Activated CD4-positive, CD25-positive, alpha-beta regulatory T cell treated with anti-CD3 and anti-CD28 coated beads, Interleukin-2, amount 50 U/mL, for 72 hours (primary cell): Measurements from ENCODE around the gene DCUN1D2.
"Not testable (repeated sequence)": the region's sequence is repeated elsewhere in the genome, so short reads cannot be mapped to it uniquely, and the experiment has no call there.

Experiments used
- DNase-seq: peaks from one replicate; pipeline ENCODE4 v3.0.0; 2021

DCUN1D2 gene

GRCh38 chr13:113490496-113491417, at the start of gene DCUN1D2:
DCUN1D2 (minus strand) TSS chr13:113490711; CDS start chr13:113490669, 42 bp downstream.
- peak; percentile 87 for DNase-seq

DNA sequence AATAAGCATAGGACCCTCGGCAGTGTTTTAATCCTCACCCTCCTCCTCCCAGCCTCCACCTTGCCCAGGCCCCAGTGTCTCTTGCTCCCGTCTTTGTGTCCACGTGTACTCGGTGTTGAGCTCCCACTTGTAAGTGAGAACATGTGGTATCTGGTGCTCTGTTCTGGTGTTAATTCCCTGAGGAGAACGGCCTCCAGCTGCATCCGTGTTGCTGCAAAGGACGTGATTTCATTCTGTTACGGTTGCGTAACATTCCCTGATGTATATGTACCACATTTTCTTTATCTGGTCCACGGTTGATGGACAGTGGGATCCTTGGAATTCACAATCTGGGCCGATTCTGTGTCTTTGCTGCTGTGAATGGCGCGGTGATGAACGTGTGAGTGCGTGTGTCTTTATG, 49.3 kb upstream of the DCUN1D2 start:
- DNase-seq, result no peak

DNA sequence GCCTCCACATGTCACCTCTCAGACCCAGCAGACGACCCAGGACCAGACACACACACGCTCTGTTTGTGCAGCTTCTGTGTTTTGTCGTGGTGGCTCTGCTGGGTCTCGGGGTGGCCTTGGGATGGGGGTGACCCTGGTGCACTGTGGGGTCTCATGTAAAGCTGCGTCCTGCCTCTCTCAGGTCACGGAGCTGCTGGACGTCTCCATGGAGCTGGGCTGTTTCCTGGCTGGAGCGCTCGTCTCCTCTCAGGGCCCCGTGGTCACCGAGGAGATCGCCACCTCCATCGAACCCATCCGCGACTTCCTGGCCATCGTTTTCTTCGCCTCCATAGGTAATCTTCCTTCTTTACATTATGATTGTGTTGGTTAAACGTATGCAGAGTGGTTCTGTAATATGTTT, 48.7 kb upstream of the DCUN1D2 start:
- no peak for DNase-seq

- DNase-seq, result no peak
Observed at GRCh38 chr13:113538689-113539058, 48.2 kb upstream of the DCUN1D2 start.

DNA sequence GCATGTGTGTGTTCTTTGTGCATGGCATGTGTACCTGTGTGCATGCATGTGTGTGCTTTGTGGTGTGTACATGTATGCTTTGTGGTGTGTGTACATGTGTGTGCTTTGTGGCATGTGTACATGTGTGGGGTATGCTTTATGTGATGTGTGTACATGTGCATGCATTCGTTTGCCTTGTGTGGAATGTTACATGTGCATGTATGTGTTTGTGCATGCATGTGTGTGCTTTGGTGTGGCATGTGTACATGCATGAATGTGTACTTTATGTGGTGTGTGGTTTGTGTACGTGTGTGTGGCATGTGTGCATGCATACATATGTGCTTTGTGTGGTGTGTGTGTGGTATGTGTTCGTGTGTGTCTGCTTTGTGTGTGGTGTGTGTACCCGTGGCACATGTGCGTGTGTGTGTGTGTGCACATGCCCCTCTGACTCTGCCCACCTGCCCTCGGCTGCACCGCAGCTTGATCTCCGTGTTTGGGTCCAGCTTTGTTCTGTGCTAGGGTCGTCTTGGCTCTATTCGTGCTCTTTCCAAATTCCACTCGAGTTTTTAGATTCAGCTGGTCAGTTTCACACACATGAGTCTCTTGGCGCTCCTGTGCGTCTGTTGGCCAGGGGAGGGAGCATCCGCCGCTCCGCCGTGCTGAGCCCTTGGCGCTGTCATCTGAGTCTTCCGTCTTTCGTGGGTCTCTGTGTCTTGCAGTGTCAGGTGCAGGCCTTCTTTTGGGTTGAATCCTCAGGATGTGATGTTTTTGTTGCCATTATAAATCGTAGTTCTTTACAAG, 47.6 kb upstream of the DCUN1D2 start:
- no peak for DNase-seq

- no peak for DNase-seq
Observed at GRCh38 chr13:113537205-113537604, 46.7 kb upstream of the DCUN1D2 start.

DNA sequence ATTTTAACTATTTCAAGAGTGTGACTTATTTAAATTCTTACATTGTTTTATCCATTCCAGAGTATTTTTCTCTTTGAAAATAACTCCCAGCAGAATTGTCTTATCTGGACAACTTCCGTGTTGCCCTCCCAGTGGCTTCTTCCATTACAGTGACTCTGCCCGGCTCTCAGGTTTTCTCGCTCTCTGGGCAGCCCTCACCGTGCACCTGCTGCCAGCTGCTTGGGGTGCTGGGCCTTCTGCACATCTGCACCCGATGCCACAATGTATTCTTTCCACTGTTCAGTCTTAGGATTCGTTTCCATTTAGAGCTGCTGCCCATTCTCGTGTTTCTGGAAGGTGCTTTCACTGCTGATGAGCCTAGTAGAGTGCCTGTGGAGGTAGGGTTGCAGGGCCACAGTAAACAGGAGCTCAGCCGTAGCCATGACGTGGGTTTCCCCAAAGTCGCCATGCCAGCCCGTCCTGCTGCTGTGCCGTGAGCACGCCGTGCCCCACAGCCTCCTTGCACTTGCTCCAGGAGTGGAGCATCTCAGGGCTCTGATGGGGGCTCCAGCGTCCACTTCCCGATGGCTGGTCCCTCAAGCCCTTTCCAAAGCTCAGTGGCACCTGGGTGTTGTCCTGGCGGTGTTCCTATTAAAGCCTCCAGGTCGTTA, 46.1 kb upstream of the DCUN1D2 start:
- DNase-seq, result no peak

DNA sequence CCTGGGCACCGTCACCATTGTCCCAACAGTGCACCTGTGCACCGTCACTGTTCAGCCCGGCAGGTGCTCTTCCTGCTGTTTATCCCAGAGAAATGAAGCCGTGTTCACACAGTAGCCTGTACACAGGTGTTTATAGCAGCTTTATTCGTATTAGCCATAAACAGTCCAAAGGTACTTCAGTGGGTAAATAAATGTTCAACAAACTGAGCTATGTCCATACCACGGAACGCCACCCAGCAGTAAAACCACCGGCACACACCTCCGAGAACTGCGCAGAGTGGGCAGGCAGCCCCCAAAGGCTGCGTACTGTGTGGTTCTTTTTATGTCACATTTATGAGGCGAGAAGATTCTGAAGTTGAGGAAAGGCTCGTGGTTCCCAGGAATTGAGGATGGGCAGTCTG, 44.9 kb upstream of the DCUN1D2 start:
- DNase-seq, result no peak

DNA sequence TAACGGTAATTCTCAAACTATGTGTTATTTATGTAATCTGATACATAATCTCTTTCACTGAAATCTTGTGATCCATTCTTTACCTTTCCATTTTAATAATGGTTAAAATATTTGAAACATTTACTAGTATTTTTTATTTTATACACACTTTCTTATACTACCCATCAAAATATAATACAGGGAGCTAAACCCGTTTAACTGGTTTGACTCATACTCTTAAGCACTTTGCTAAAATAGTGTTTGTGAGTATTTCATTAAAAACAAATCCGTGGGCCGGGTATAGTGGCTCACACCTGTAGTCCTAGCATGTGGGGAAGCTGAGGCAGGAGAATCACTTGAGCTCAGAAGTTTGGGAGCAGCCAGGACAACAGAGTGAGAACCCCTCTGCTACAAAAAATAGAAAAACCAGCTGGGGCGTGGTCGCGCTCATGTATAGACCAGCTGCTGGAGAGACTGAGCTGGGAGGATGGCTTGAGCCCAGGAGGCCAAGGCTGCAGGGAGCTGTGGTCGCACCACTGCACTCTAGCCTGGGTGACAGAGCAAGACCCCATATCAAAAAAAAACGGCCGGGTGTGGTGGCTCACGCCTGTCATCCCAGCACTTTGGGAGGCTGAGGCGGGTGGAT, 43.8 kb upstream of the DCUN1D2 start:
- DNase-seq, result no peak

GRCh38 chr13:113533161-113533840, 42.8 kb upstream of the DCUN1D2 start:
- no peak for DNase-seq

DNA sequence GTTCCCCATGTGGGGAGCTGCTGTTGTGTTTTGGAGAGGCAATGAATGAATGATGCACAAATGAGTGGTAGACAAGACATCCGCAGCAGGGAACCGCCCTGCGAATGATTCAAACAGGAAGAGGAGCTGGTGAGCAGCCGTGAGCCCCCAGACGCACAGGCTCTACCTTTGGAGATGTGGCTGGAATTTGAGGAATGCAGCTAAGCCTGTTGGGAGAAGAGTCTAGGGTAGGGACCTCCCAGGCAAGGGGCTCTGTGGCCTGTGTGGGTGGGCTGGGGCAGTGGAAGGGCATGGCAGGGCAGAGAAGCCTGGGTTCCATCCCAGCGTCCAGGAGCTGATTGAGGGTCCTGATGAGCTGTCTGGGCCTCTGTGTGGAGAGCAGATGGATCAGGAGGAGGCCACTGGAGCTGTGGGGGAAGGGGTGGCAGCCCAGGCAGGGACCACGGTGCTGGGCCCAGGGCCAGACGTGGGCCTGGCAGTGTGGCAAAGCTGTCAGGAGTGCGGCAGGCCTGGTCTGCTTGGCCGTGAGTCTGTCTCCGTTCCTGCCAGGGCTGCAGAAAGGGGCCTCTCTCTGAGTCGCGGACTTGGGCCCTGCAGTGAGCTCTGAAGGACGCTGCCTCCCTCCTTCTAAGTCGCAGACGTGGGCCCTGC, 41.8 kb upstream of the DCUN1D2 start:
- no peak for DNase-seq

GRCh38 chr13:113531041-113531873, 40.7 kb upstream of the DCUN1D2 start:
- no peak for DNase-seq

DNA sequence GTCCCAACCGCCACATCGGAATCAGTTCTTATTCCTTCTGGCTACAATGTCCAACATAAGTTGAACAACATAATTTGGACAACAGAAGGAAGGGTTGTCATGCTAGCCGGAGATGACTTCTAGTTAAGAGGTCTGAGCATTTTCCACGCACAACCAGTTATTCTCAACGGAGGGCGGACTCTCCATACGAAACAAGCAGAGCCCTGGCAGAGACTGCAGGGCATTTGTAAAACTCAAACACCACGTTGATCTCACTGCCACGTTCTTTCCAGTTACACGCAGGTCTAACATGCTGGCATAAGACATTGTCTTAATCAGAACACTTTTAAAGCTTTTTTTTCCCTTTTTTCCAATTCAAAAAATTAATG, 38.3 kb upstream of the DCUN1D2 start:
- DNase-seq, result no peak

DNA sequence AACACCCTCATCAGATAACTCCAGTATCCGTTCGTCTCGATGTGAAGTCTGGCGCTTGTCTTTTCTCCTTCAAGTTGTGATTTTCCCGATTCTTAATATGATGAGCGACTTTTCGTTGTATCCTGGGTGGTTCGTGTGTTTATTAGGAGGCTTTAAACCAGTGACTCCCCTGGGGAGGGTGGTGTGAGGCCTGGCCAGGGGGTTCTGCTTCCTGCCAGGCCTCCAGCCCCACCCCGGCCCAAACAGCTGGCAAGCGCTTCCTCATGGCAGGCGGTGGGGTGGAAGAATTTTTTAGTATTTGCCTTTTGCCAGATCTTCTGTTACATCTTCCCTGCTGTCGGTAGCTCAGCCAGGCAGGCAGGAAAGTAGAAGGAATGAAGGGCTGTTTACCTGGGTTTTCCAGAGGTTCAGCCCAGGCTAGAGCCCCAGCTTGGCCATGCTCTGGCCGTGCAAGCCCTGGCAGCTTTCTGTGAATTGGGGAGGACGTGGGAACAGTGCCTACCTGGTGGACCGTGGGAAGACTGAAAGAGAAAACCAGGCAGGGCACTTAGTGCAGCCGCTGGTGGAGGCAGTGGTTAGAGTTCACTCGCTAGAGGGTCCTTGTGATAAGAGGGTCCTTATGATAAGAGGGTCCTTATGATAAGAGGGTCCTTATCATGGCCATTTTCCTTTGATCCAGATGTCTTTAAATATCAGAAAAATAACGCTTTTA, 37.7 kb upstream of the DCUN1D2 start:
- no peak for DNase-seq

GRCh38 chr13:113527272-113527958, 36.9 kb upstream of the DCUN1D2 start:
- DNase-seq, result no peak

DNA sequence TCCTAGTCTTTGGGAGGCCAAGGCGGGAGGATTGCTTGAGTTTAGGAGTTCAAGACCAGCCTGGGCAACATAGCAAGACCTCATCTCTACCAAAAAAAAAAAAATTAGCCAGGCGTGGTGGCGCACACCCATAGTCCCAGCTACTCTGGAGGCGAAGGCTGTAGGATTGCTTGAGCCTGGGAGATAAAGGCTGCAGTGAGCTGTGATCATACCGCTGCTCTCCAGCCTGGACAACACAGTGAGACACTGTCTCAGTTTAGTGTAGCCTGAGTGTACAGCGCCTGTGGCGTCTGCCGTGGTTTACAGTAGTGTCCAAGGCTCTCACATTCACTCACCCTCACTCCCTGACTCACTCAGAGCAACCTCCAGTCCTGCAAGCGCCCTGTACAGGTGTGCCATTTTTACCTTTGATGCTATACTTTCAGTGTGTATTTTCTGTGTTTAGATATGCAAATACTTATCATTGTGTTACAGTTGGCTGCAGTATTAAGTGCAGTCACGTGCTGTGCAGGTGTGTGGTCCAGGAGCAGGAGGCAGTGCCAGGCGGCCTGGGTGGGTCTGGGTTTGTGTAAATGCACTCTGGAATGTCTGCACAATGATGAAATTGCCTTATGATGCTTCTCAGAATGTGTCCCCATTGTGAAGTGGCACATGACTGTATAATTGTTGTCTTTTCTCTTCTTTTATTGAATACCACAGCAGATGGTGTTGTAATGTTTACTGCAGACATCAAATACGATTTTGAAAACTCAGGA, 36.1 kb upstream of the DCUN1D2 start:
- DNase-seq, result no peak

DNA sequence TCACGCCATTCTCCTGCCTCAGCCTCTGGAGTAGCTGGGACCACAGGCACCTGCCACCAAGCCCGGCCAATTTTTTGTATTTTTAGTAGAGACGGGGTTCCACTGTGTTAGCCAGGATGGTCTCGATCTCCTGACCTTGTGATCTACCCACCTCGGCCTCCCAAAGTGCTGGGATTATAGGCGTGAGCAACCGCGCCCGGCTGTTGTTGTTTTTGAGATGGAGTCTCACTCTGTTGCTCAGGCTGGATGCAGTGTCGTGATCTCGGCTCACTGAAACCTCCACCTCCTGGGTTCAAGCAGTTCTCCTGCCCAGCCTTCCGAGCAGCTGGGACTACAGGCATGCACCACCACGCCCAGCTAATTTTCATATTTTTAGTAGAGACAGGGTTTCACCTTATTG, 31.9 kb upstream of the DCUN1D2 start:
- DNase-seq, result not testable (repeated sequence)

GRCh38 chr13:113520571-113520970, 30.1 kb upstream of the DCUN1D2 start:
- no peak for DNase-seq

GRCh38 chr13:113519556-113519955, 29.0 kb upstream of the DCUN1D2 start:
- DNase-seq, result no peak
